Measurements from ENCODE around the gene SRA1. TPM values are rescaled to one million over a fixed set of nuclear protein-coding genes. Genes with fewer than 3 reads are reported as not detected.
"Not testable (repeated sequence)": the region's sequence is repeated elsewhere in the genome, so short reads cannot be mapped to it uniquely, and the experiment has no call there.

The SRA1 gene
- total RNA-seq = 10 to 100 TPM; 43.1 to 51.3 TPM
- polyA plus RNA-seq (ENCODE audit: insufficient read depth, low read depth, low replicate concordance) = 49.0 TPM
- long read RNA-seq, donor 1, transcript SRA1-201 (5 exons, 2,107 nt) = major isoform, 23 of 32 reads
- long read RNA-seq, donor 1, transcript SRA1-205 (4 exons, 1,466 nt) = minor isoform, 8 of 32 reads
- long read RNA-seq, donor 1, partial matches to known transcripts = 0 of 32 reads
- long read RNA-seq, donor 1, other reads (novel, unspliced or antisense) = 0 of 32 reads
- long read RNA-seq, donor 2, transcript SRA1-205 (4 exons, 1,466 nt) = minor isoform, 5 of 27 reads
- long read RNA-seq, donor 2, transcript SRA1-201 (5 exons, 2,107 nt) = major isoform, 22 of 27 reads
- long read RNA-seq, donor 2, partial matches to known transcripts = 0 of 27 reads
- long read RNA-seq, donor 2, other reads (novel, unspliced or antisense) = 0 of 27 reads

GRCh38 chr5:140557136-140557805 is at the start of gene SRA1:
TSS of gene SRA1 (minus strand) at chr5:140557473. CDS start at chr5:140557452, 21 bp downstream.
- Histone ChIP-seq H3K4me3 (peak within 1 kb of the TSS; percentile 77 to 82), H3K36me3 (ENCODE audit: low read depth, missing control alignments) (no peaks in the 10 kb centered on the region), H3K4me1 (peaks cover 21% of the 10 kb centered on the region), H3K27ac (peak within 1 kb of the TSS; percentile 88 to 91), H3K27me3 (no peaks in the 10 kb centered on the region), H3K9me3 (no peaks in the 10 kb centered on the region)
- intact Hi-C loops (cut with DNase I; ENCODE audit: low total_unique reads) = no loop called here
- peak; percentile 86 for TF ChIP-seq POLR2A (IDR thresholded peaks at IDR 0.05)
- no peak for TF ChIP-seq CTCF (IDR thresholded peaks at IDR 0.05)
- WGBS, 2 donors = 0% methylated on average over 2 to 34 of the region's 46 CpGs
- peak; percentile 96 for DNase-seq

DNA sequence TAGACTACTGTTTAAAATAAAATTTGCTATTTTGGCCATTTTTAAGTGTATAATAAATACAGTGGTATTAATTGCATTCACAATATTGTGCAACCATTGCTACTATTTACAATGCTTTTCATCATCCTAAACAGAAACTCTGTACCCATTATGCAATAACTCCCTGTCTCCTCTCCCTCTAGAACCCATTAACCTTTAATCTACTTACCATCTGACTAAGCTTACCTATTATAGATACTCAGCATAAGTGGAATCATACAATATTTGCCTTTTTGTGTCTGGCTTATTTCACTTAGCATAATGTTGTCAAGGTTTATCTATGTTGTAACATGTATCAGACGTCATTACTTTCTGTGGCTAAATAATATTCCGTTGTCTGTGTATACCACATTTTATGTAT is 49.8 kb upstream of the SRA1 start:
- intact Hi-C loops (cut with DNase I; ENCODE audit: low total_unique reads) = no loop called here
- H3K9me3 ChIP-seq = no peaks in the 10 kb centered on the region
- no peak overlapping the region for H3K27ac ChIP-seq
- no peaks in the 10 kb centered on the region for H3K27me3 ChIP-seq
- DNase-seq = no peak
- no peaks in the 10 kb centered on the region for H3K36me3 ChIP-seq (ENCODE audit: low read depth, missing control alignments)
- H3K4me1 ChIP-seq = peaks cover 4% of the 10 kb centered on the region
- no peak overlapping the region for H3K4me3 ChIP-seq
- 82 to 84% methylated on average over 2 of the region's 2 CpGs for WGBS, 2 donors
- TF ChIP-seq CTCF (IDR thresholded peaks at IDR 0.05) = no peak
- no peak for TF ChIP-seq POLR2A (IDR thresholded peaks at IDR 0.05)

- TF ChIP-seq CTCF (IDR thresholded peaks at IDR 0.05) = no peak
- no peak for TF ChIP-seq POLR2A (IDR thresholded peaks at IDR 0.05)
- no peak overlapping the region for H3K4me3 ChIP-seq
- H3K9me3 ChIP-seq = no peaks in the 10 kb centered on the region
- 80 to 81% methylated on average over 3 of the region's 3 CpGs for WGBS, 2 donors
- no peak overlapping the region for H3K27ac ChIP-seq
- no peak for DNase-seq
- no peaks in the 10 kb centered on the region for H3K36me3 ChIP-seq (ENCODE audit: low read depth, missing control alignments)
- intact Hi-C loops (cut with DNase I; ENCODE audit: low total_unique reads) = no loop called here
- no peaks in the 10 kb centered on the region for H3K4me1 ChIP-seq
- no peaks in the 10 kb centered on the region for H3K27me3 ChIP-seq
Observed at GRCh38 chr5:140605879-140606278, 48.6 kb upstream of the SRA1 start.

GRCh38 chr5:140603734-140604133 is 46.5 kb upstream of the SRA1 start:
- no peaks in the 10 kb centered on the region for H3K4me1 ChIP-seq
- WGBS, 2 donors = 94% methylated on average over 2 of the region's 2 CpGs
- no peak overlapping the region for H3K27ac ChIP-seq
- H3K27me3 ChIP-seq = no peaks in the 10 kb centered on the region
- no peak for DNase-seq
- no peaks in the 10 kb centered on the region for H3K9me3 ChIP-seq
- no peak overlapping the region for H3K4me3 ChIP-seq
- intact Hi-C loops (cut with DNase I; ENCODE audit: low total_unique reads) = no loop called here
- no peaks in the 10 kb centered on the region for H3K36me3 ChIP-seq (ENCODE audit: low read depth, missing control alignments)
- TF ChIP-seq CTCF (IDR thresholded peaks at IDR 0.05) = no peak
- TF ChIP-seq POLR2A (IDR thresholded peaks at IDR 0.05) = no peak

GRCh38 chr5:140603446-140603698 is 46.1 kb upstream of the SRA1 start:
- WGBS, 2 donors = 94 to 99% methylated on average over 4 of the region's 4 CpGs
- intact Hi-C loops (cut with DNase I; ENCODE audit: low total_unique reads) = not testable (repeated sequence)

More at GRCh38 chr5:140603446-140603698, 46.1 kb upstream of the SRA1 start:
- H3K4me1 ChIP-seq; H3K9me3 ChIP-seq; H3K27ac ChIP-seq; H3K27me3 ChIP-seq; DNase-seq; H3K36me3 ChIP-seq (ENCODE audit: low read depth, missing control alignments); H3K4me3 ChIP-seq: not testable (repeated sequence)

Data from testis (tissue), 5 donors.